GM18499 (cell line): ENCODE results near the gene ARHGAP11B.
"Not testable (repeated sequence)": the region's sequence is repeated elsewhere in the genome, so short reads cannot be mapped to it uniquely, and the experiment has no call there.

ENCODE experiments used
- ATAC-seq: cut with Tn5 transposase; IDR thresholded peaks from one replicate; pipeline ENCODE4 v1.9.1; 2021; ENCODE audit warnings: moderate number of reproducible peaks; ENCODE audit not compliant: insufficient read depth, unreplicated experiment

ARHGAP11B gene

GRCh38 chr15:30625436-30626193 lies at the start of gene ARHGAP11B:
Gene ARHGAP11B, plus strand, starts transcription at chr15:30626128.
- peak; percentile 80 for ATAC-seq

GRCh38 chr15:30579394-30579970 lies 46.4 kb upstream of the ARHGAP11B start:
- not testable (repeated sequence) for ATAC-seq

DNA sequence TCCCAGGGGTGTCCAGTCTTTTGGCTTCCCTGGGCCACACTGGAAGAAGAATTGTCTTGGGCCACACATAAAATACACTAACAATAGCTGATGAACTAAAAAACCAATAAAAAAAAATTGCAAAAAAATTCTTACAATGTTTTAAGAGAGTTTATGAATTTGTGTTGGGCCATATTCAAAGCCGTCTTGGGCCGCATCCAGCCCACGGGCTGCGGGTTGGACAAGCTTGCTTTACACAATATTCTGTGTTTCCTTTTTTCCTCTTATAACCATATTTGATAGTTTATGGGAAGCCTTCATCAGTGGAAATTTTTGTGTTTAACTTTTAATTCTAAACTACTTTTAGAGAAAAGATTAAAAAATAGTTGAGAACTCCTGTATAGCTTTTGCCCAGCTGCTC lies 45.2 kb upstream of the ARHGAP11B start:
- not testable (repeated sequence) for ATAC-seq

DNA sequence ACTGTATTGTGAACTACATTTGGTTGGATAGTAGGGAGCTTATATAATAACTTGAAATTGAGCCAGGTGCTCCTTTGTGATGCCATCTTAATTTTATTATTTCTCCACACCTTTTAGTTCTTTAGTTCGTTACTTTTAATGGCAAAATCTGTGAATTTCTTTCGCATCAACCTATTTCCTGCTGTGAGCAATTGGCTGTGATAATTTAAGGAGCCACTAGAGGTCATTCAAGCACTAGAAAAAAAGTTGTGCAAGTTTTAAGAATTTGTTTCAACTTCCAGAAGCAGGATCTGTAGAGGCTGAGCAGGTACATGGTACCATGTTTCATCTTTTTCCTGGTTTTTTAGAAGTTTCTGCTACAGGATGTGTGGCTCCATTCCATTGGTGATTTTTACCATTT lies 27.0 kb upstream of the ARHGAP11B start:
- ATAC-seq = not testable (repeated sequence)

DNA sequence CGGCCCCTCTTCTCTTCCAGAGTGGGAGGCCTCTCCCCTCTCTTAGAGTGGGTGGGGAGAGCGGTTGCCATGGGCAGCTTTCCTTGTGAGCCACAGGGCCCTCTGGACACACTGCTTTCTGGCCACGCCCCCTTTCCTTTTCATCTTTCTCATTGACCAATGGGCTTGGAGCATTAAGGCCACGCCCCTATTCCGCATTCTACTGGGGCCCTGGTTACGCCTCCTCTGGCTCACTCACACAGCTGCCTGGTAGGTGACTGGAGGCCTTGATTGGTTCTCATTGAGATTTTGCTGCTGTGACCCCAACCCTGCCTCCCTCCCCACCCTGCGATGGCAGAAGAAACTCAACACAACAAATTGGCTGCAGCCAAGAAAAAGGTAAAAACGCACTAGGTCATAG lies 22.1 kb upstream of the ARHGAP11B start, which contains the start of gene GOLGA8H:
TSS of gene GOLGA8H (plus strand) at position 233 of the 400 bp plus-strand sequence. CDS start at position 331, 98 bp downstream.
- ATAC-seq = not testable (repeated sequence)

- ATAC-seq = not testable (repeated sequence)
Measured at GRCh38 chr15:30612271-30612670, 13.7 kb upstream of the ARHGAP11B start.

DNA sequence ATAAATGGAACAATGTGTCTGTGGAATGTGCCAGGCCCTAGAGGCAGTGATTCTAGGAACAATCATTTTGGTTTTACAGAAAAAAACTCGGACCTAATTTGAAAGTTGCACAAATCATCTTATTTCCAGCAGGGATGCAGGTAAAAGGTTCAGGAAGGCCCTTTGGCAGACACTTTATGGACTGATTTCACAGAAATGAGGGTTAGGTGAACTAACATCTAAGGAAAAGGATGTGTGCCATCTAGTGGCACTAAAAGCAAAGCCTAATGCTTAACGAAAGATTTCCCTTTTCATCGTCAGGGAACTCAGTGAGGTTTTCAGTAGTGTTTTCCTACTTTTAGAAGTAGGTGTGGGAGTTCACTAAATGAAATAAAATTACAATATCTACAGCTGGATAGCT lies 4.6 kb upstream of the ARHGAP11B start:
- ATAC-seq = not testable (repeated sequence)

DNA sequence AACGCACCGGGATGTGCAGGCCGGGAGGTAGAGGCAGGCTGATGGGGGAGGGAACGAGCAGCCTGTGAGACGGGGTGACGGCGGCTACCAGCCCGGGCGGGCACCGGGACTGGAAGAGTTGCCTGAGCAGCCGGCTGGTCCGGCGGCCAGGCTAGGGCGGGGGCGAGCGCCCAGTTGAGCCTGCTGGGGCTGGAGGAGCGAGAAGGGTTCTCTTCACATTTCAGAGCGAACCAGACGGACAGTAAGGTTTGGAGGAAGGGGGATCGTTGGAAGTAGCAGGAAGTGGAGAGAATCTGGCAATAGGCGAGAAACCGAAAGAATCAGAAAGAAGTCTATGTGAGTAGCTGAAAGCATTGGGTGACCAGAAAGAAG lies 252 bp downstream of the ARHGAP11B start:
- not testable (repeated sequence) for ATAC-seq

GRCh38 chr15:30626632-30627031 lies 704 bp downstream of the ARHGAP11B start:
- not testable (repeated sequence) for ATAC-seq

DNA sequence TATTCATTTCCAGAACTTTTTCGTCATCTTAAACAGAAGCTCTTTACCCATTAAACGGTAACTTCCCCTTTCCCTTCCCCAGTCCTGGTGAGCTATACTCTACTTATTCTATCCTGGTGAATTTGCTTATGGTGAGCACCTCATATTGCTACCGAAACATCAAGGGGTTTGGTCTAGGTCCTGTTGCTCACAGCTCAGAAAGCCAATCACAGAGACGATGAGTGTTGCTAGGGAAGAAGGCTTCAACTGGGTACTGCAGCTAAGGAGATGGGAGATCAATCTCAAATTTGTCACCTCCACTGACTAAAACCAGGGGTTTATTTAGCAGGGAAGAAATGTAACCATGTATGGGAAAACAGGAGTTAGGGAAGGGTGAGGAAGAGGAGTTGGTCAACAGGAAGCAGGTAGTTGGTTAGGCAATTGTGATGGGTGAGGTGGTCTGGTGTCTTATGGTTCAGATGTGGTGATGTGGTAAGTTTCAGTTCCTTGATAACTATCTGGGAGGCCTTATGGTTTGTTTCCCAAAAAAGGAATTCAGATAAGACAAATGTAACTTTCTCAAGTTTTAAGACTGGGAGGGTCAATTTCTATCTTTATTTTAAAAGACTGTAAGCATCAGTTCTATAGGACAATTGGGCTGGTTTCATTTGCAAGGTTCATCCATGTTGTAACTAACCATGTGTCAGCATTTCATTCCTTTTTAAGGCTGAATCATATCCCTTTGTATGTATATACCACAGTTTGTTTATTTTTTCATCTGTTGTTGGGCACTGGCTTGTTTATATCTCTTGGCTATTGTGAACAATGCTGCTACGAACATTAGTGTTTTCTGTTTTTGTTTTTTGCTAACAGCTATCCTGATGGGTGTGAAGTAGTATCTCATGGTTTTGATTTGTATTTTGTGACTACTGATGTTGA lies 24.3 kb downstream of the ARHGAP11B start:
- peak; percentile 86 for ATAC-seq

DNA sequence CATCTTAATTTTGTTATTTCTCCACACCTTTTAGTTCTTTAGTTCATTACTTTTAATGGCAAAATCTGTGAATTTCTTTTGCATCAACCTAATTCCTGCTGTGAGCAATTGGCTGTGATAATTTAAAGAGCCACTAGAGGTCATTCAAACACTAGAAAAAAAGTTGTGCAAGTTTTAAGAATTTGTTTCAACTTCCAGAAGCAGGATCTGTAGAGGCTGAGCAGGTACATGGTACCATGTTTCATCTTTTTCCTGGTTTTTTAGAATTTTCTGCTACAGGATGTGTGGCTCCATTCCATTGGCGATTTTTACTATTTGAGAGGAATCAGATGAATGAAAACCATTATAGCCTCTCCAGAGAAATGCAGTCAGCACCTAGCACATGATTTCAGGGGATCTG lies 35.2 kb downstream of the ARHGAP11B start:
- not testable (repeated sequence) for ATAC-seq

DNA sequence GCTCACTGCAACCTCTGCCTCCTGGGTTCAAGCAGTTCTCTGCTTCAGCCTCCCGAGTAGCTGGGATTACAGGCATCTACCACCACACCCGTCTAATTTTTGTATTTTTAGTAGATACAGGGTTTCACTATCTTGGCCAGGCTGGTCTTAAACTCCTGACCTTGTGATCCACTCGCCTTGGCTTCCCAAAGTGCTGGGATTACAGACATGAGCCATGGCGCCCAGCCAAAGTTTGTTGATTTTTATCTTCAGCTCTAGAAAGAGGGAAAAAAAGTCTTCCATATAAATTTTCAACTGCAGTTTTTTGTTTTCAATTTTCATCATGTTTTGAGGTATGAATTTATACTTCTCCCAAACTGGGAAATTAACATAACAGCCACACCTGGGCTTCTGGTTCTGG lies 43.7 kb downstream of the ARHGAP11B start:
- ATAC-seq = not testable (repeated sequence)

DNA sequence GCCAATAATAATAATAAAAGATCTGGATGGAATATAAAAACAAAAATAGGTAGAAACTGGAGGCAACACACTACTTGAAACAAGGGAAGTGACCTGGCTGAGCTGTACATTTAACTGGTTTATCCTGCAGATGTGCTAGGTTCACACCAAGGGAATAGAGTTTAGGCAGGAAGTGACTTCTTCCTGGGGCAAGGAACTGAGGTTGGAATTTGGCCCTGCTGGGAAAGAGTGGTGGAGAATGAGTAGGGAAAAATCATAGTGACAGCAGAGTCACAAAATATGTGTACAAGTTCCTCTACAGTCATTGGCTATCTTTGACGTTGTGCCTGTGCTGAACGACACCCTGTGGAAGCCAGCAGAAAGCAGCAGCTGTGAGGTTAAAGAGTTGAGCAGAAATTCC lies 44.1 kb downstream of the ARHGAP11B start:
- no peak for ATAC-seq

DNA sequence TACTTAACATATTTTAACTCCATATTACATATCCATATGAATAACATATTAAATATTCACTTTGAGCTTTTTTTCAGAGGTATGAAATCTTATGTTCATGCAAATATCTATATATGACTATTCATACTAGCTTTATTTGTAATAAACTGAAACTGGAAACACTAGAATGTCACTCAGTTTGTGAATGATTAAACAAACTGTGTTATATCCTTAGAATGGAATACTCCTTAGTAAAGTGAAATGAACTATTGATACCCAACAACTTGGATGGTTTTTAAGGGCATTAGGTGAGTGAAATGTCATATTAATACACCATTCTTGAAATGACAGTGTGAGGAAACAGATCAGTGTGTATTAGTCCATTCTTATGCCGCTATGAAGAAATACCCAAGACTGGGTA lies 45.4 kb downstream of the ARHGAP11B start:
- no peak for ATAC-seq

DNA sequence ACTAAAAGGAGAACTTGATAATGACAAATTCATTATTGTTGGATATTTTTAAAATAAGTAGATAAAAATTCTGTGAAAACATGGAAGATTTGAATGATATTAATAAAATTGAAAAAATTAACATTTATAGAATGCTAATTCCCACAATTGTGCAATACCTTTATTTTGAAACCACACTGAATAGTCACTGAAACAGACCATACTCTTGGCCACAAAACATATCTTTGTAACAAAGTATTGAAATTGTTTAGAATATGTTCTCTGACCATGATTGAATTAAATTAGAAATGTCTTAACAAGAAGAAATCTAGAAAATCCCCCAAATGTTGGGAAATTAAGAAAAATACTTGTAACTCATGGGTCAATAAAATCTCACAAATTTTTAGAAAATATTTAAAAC lies 49.2 kb downstream of the ARHGAP11B start:
- no peak for ATAC-seq

DNA sequence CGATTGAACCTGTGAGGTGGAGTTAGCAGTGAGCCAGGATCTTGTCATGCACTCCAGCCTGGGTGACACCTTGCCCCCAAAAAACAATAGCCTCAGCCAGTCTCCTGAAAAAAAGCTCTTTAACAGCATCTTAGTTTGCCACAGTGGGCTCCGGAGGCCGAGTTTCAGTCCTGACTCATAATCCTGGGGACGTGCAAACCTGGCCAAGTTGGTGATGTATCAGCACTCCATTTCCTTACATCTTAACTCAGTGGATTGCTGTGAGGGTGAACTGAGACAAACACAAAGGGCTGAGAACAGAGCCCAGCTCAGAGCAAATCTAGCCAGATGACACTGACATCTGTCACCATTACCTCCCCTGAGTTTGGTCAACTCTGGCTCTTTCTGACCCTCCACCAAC lies 50.0 kb downstream of the ARHGAP11B start:
- ATAC-seq = not testable (repeated sequence)

DNA sequence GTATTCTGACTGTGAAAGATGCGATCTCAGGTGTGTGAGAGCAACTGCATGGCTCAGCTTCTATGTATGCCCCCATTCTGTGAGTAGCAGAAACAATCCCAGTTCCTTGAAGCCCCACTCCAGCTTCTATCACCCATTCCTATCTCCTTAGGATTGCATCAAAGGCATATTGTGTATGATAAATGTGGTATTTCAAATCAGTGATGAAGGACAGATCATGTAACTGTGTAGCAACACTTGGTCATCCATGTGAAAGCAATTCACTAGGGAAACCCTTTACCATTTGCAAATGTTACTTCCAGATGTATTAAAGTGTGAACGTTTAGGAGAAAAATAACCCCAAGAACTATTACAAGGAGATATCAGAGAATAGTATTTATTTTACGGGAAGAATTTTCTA lies 55.1 kb downstream of the ARHGAP11B start:
- ATAC-seq = not testable (repeated sequence)

GRCh38 chr15:30685709-30686285 lies 59.9 kb downstream of the ARHGAP11B start:
- ATAC-seq = not testable (repeated sequence)

DNA sequence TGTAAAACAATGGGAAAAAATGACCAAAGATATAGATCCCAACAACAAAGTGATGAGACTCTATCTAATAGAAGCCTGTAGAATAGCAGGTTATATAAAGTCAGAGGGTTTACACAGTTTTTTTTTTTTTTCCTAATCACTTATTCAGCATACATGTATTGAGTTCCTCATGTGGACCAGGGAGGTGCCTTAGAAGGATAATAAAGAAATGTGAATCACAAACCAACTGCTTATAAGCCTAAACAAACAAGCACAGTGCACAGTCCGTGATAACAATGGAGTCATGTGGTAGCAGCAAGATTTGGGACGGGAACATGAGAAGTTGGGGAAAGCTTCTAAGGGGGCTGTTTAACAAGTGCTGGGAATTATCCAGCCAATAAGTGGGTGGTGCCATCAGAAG lies 60.7 kb downstream of the ARHGAP11B start:
- not testable (repeated sequence) for ATAC-seq
